Panc1 (cell line): ENCODE results near the gene AKAP12. TPM values are rescaled to one million over a fixed set of nuclear protein-coding genes. Genes with fewer than 3 reads are reported as not detected.

ENCODE experiments used
- ATAC-seq: fragments of 200-7000 bp; cut with Tn5 transposase; 2 replicates; pipeline ENCODE4 v1.9.1; 2020; ENCODE audit warnings: mild to moderate bottlenecking, moderate library complexity
- BruUV-seq: library from RNA; stranded (reverse); fragments of 400-500 nt; replicated peaks from 2 replicates; lab custom pipeline; 2021; lab: Mats Ljungman, UMichigan
- CTCF ChIA-PET: fragments of 300-600 bp; sonication (Branson Sonifier 250); formaldehyde crosslinking; loops from one replicate; lab custom pipeline; 2022; ENCODE audit warnings: antibody characterized with exemption; lab: Charles Lee
- POLR2A ChIA-PET: fragments of 300-600 bp; sonication (Branson Sonifier 250); formaldehyde crosslinking; loops from one replicate; lab custom pipeline; 2022; ENCODE audit warnings: antibody characterized with exemption; lab: Charles Lee
- DNase-seq: peaks from one replicate; pipeline ENCODE4 v3.0.0-alpha.2; 2010; ENCODE audit warnings: low read depth, low spot score
- H3K27ac ChIP-seq: 2 replicates; pipeline ENCODE4 v1.5.1; 2011; ENCODE audit warnings: mild to moderate bottlenecking, low read length, inconsistent platforms
- H3K27me3 ChIP-seq: fragments of 200-500 bp; sonication (Bioruptor generic); 2 replicates; pipeline ENCODE4 v1.6.0; 2014; ENCODE audit warnings: low read length, inconsistent platforms; ENCODE audit not compliant: control insufficient read depth, insufficient read depth
- H3K36me3 ChIP-seq: fragments of 200-500 bp; sonication (Bioruptor generic); 2 replicates; pipeline ENCODE4 v1.5.1; 2014; ENCODE audit warnings: inconsistent platforms, mild to moderate bottlenecking, low read length, moderate library complexity; ENCODE audit not compliant: control insufficient read depth, insufficient read depth
- H3K4me1 ChIP-seq: 2 replicates; pipeline ENCODE4 v1.5.1; 2011; ENCODE audit warnings: inconsistent platforms, mild to moderate bottlenecking, low read length, moderate library complexity; ENCODE audit not compliant: control insufficient read depth, insufficient read depth
- H3K4me3 ChIP-seq, 2 experiments: 2 replicates each; pipeline ENCODE4 v1.5.1; 2011 to 2012; ENCODE audit warnings: low read depth in 2 of 2, low read length in 2 of 2, mild to moderate bottlenecking in 2 of 2, inconsistent platforms in 1 of 2, moderate library complexity in 1 of 2
- H3K9me3 ChIP-seq: fragments of 200-500 bp; sonication (Bioruptor generic); 2 replicates; pipeline ENCODE4 v1.5.1; 2014; ENCODE audit warnings: low read depth, mild to moderate bottlenecking, inconsistent platforms, low read length, moderate library complexity; ENCODE audit not compliant: control insufficient read depth, insufficient read depth
- POLR2AphosphoS5 ChIP-seq: IDR thresholded peaks from 2 replicates; pipeline ENCODE4 v1.6.1; 2012; ENCODE audit warnings: mild to moderate bottlenecking, low read depth, low read length, moderate library complexity
- SIN3A ChIP-seq: IDR thresholded peaks from 2 replicates; pipeline ENCODE4 v1.6.1; 2012; ENCODE audit warnings: low read depth, mild to moderate bottlenecking, low read length, moderate library complexity, borderline replicate concordance; ENCODE audit not compliant: insufficient read depth
- TCF7L2 ChIP-seq: IDR thresholded peaks from 2 replicates; pipeline ENCODE4 v1.6.1; 2011; ENCODE audit warnings: mild to moderate bottlenecking, low read depth, low read length, inconsistent platforms
- in situ Hi-C: cut with HindIII; loops from 2 replicates; pipeline ENCODE4 v1.10.0; 2016; ENCODE audit warnings: low sequenced_read_pairs, low pct_unique_long_range_greater_than_20kb
- intact Hi-C: fragments of 100-400 bp; cut with micrococcal nuclease; formaldehyde crosslinking; loops from one replicate; pipeline ENCODE4 v1.10.0; 2022; ENCODE audit not compliant: unreplicated experiment
- total RNA-seq: library from RNA; stranded (reverse); gene quantifications from one replicate; pipeline ENCODE4 v1.2.1, GENCODE V29; 2021; ENCODE audit not compliant: unreplicated experiment
- TF ChIP-seq, protein P1 (sequence below): fragments of 450-650 bp; IDR thresholded peaks from 2 replicates; pipeline ENCODE4 v1.5.1; 2017; ENCODE audit warnings: mild to moderate bottlenecking
- TF ChIP-seq, protein P2 (sequence below), 2 experiments: IDR thresholded peaks; 2 replicates each; pipeline ENCODE4 v1.6.1; 2011 to 2012; ENCODE audit warnings: low read depth in 2 of 2, control low read depth in 1 of 2, low read length in 1 of 2, mild to moderate bottlenecking in 1 of 2, moderate library complexity in 1 of 2; ENCODE audit not compliant: insufficient read depth in 1 of 2

The AKAP12 gene
- total RNA-seq, 1 experiment from 2014 or later: 267 TPM

DNA sequence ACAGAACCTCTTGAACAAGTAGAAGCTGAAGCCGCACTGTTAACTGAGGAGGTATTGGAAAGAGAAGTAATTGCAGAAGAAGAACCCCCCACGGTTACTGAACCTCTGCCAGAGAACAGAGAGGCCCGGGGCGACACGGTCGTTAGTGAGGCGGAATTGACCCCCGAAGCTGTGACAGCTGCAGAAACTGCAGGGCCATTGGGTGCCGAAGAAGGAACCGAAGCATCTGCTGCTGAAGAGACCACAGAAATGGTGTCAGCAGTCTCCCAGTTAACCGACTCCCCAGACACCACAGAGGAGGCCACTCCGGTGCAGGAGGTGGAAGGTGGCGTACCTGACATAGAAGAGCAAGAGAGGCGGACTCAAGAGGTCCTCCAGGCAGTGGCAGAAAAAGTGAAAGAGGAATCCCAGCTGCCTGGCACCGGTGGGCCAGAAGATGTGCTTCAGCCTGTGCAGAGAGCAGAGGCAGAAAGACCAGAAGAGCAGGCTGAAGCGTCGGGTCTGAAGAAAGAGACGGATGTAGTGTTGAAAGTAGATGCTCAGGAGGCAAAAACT lies 111.5 kb downstream of the AKAP12 start:
- POLR2A ChIA-PET: no interaction called here
- CTCF ChIA-PET: no interaction called here
- no peaks in the 10 kb centered on the region for H3K4me1 ChIP-seq
- no peak for TF ChIP-seq TCF7L2
- no peak for TF ChIP-seq SIN3A
- TF ChIP-seq, protein P1, sequence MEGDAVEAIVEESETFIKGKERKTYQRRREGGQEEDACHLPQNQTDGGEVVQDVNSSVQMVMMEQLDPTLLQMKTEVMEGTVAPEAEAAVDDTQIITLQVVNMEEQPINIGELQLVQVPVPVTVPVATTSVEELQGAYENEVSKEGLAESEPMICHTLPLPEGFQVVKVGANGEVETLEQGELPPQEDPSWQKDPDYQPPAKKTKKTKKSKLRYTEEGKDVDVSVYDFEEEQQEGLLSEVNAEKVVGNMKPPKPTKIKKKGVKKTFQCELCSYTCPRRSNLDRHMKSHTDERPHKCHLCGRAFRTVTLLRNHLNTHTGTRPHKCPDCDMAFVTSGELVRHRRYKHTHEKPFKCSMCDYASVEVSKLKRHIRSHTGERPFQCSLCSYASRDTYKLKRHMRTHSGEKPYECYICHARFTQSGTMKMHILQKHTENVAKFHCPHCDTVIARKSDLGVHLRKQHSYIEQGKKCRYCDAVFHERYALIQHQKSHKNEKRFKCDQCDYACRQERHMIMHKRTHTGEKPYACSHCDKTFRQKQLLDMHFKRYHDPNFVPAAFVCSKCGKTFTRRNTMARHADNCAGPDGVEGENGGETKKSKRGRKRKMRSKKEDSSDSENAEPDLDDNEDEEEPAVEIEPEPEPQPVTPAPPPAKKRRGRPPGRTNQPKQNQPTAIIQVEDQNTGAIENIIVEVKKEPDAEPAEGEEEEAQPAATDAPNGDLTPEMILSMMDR: no peak
- TF ChIP-seq POLR2AphosphoS5: no peak
- TF ChIP-seq, protein P2, sequence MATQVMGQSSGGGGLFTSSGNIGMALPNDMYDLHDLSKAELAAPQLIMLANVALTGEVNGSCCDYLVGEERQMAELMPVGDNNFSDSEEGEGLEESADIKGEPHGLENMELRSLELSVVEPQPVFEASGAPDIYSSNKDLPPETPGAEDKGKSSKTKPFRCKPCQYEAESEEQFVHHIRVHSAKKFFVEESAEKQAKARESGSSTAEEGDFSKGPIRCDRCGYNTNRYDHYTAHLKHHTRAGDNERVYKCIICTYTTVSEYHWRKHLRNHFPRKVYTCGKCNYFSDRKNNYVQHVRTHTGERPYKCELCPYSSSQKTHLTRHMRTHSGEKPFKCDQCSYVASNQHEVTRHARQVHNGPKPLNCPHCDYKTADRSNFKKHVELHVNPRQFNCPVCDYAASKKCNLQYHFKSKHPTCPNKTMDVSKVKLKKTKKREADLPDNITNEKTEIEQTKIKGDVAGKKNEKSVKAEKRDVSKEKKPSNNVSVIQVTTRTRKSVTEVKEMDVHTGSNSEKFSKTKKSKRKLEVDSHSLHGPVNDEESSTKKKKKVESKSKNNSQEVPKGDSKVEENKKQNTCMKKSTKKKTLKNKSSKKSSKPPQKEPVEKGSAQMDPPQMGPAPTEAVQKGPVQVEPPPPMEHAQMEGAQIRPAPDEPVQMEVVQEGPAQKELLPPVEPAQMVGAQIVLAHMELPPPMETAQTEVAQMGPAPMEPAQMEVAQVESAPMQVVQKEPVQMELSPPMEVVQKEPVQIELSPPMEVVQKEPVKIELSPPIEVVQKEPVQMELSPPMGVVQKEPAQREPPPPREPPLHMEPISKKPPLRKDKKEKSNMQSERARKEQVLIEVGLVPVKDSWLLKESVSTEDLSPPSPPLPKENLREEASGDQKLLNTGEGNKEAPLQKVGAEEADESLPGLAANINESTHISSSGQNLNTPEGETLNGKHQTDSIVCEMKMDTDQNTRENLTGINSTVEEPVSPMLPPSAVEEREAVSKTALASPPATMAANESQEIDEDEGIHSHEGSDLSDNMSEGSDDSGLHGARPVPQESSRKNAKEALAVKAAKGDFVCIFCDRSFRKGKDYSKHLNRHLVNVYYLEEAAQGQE (IDR thresholded peaks at IDR 0.05; ENCODE audit: insufficient read depth in 1 of 2, low read depth in 2 of 2, low read length in 1 of 2): no peak
- no peak for DNase-seq
- H3K27me3 ChIP-seq: no peaks in the 10 kb centered on the region
- no peak for ATAC-seq
- BruUV-seq: no TSS peak
- H3K9me3 ChIP-seq: no peaks in the 10 kb centered on the region
- no peak overlapping the region for H3K27ac ChIP-seq
- intact Hi-C loops: no loop called here
- H3K36me3 ChIP-seq: peaks cover 2% of the 10 kb centered on the region; the same call in 1 of the 2 replicates
- no peak overlapping the region for H3K4me3 ChIP-seq
- in situ Hi-C loops: no loop called here

DNA sequence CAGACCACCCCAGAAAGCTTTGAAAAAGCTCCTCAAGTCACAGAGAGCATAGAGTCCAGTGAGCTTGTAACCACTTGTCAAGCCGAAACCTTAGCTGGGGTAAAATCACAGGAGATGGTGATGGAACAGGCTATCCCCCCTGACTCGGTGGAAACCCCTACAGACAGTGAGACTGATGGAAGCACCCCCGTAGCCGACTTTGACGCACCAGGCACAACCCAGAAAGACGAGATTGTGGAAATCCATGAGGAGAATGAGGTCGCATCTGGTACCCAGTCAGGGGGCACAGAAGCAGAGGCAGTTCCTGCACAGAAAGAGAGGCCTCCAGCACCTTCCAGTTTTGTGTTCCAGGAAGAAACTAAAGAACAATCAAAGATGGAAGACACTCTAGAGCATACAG lies 112.0 kb downstream of the AKAP12 start:
- intact Hi-C loops: no loop called here
- no peak for ATAC-seq
- Histone ChIP-seq H3K4me3 (no peak overlapping the region), H3K27ac (no peak overlapping the region), H3K36me3 (peaks cover 7% of the 10 kb centered on the region; the same call in 1 of the 2 replicates), H3K4me1 (peaks cover 1% of the 10 kb centered on the region; the same call in 1 of the 2 replicates), H3K9me3 (no peaks in the 10 kb centered on the region), H3K27me3 (no peaks in the 10 kb centered on the region)
- no TSS peak for BruUV-seq
- CTCF ChIA-PET: no interaction called here
- POLR2A ChIA-PET: no interaction called here
- in situ Hi-C loops: no loop called here
- DNase-seq: no peak
- TF ChIP-seq, protein P1: no peak
- TF ChIP-seq SIN3A: no peak
- TF ChIP-seq, protein P2 (IDR thresholded peaks at IDR 0.05; ENCODE audit: insufficient read depth in 1 of 2, low read depth in 2 of 2, low read length in 1 of 2): no peak
- no peak for TF ChIP-seq TCF7L2
- no peak for TF ChIP-seq POLR2AphosphoS5
